HepG2 (cell line): ENCODE data around the gene SP7. TPM values are rescaled to one million over a fixed set of nuclear protein-coding genes. Genes with fewer than 3 reads are reported as not detected.

Source experiments
- BRD4 ChIP-seq: sonication (generic); formaldehyde crosslinking; IDR thresholded peaks from 2 replicates; pipeline ENCODE4 v1.4.0; 2020; ENCODE audit warnings: missing genetic modification reagents
- CREB1 ChIP-seq, 2 experiments: fragments of 450-650 bp in 1 of 2; IDR thresholded peaks; 2 replicates each; pipeline ENCODE4 v1.6.1; 2016 to 2017; ENCODE audit warnings: control low read depth in 1 of 2, mild to moderate bottlenecking in 1 of 2, missing compliant biosample characterization in 1 of 2, missing genetic modification characterization in 1 of 2
- HDAC2 ChIP-seq: sonication (generic); formaldehyde crosslinking; IDR thresholded peaks from 2 replicates; pipeline ENCODE4 v1.4.0; 2020; ENCODE audit warnings: missing genetic modification reagents
- NFYB ChIP-seq: sonication (generic); formaldehyde crosslinking; IDR thresholded peaks from 2 replicates; pipeline ENCODE4 v1.4.0; 2020; ENCODE audit warnings: missing genetic modification reagents
- SNAPC4 ChIP-seq: sonication (generic); formaldehyde crosslinking; IDR thresholded peaks from 2 replicates; pipeline ENCODE4 v1.4.0; 2020; ENCODE audit warnings: mild to moderate bottlenecking, missing genetic modification reagents
- TEF ChIP-seq: sonication (generic); formaldehyde crosslinking; IDR thresholded peaks from 2 replicates; pipeline ENCODE4 v1.5.0; 2020; ENCODE audit warnings: missing genetic modification reagents
- ZBTB40 ChIP-seq, 2 experiments: fragments of 450-650 bp in 1 of 2; sonication (generic) in 1 of 2; formaldehyde crosslinking in 1 of 2; IDR thresholded peaks; 2 replicates each; pipeline versions ENCODE4 v1.6.1 to v1.8.0; 2016 to 2022; ENCODE audit warnings: antibody characterized with exemption in 1 of 2, mild to moderate bottlenecking in 1 of 2, missing genetic modification reagents in 1 of 2
- ZNF264 ChIP-seq: sonication (generic); formaldehyde crosslinking; IDR thresholded peaks from 2 replicates; pipeline ENCODE4 v1.4.0; 2020; ENCODE audit warnings: missing genetic modification reagents
- ZNF530 ChIP-seq: sonication (generic); formaldehyde crosslinking; IDR thresholded peaks from 2 replicates; pipeline ENCODE4 v1.5.0; 2020; ENCODE audit warnings: low read depth, mild to moderate bottlenecking, missing genetic modification reagents
- ZNF770 ChIP-seq: sonication (generic); formaldehyde crosslinking; IDR thresholded peaks from 2 replicates; pipeline ENCODE4 v1.5.0; 2020; ENCODE audit warnings: mild to moderate bottlenecking, missing genetic modification reagents
- polyA plus RNA-seq, 8 experiments: library from polyadenylated mRNA; depleted of rRNA in 3 of 8; stranded (reverse) in 7 of 8; unstranded in 1 of 8; fragments of >200 nt; fragmentation: Illumina TruSeq in 4 of 8; extraction: Trizol in 4 of 8; gene quantifications; 2 replicates each; pipeline versions ENCODE4 v1.2.1 to v1.2.3, GENCODE V29; 2011 to 2016; ENCODE audit warnings: low read depth in 4 of 8, missing spikeins in 1 of 8, mixed read lengths in 1 of 8; ENCODE audit not compliant: insufficient read depth in 1 of 8
- total RNA-seq, 5 experiments: library from RNA; depleted of rRNA; stranded (reverse); fragments of >200 nt; fragmentation: Illumina TruSeq; extraction: Trizol; gene quantifications; 2 replicates each; pipeline ENCODE4 v1.2.3, GENCODE V29; 2016; ENCODE audit warnings: low read depth in 1 of 5

SP7 gene
- total and polyA plus RNA-seq, 2 of the 13 experiments (the other 11 are each of a cell fraction or from before 2014, with no cell fraction given) = not detected

- TF ChIP-seq ZBTB40 (IDR thresholded peaks at IDR 0.05) (no peak), ZBTB40 (CRISPR knock-in tag; IDR thresholded peaks at IDR 0.05) (no peak), ZNF530 (no peak), CREB1 (IDR thresholded peaks at IDR 0.05) (no peak), CREB1 (CRISPR knock-in tag; IDR thresholded peaks at IDR 0.05) (no peak), SNAPC4 (no peak), ZNF264 (CRISPR knock-in tag) (no peak), HDAC2 (CRISPR knock-in tag) (no peak), BRD4 (no peak), ZNF770 (CRISPR knock-in tag) (no peak), NFYB (CRISPR knock-in tag) (no peak), TEF (no peak)
These were observed 16.4 kb upstream of the SP7 start (continued) for GRCh38 chr12:53352331-53353256.
